IMR-90 (cell line): ENCODE data around the gene GPR35. TPM values are rescaled to one million over a fixed set of nuclear protein-coding genes. Genes with fewer than 3 reads are reported as not detected.

Source experiments
- ATAC-seq: fragments of 200-7000 bp; cut with Tn5 transposase; 2 replicates; pipeline ENCODE4 v1.9.1; 2020; ENCODE audit warnings: low read depth, mild to moderate bottlenecking, moderate library complexity
- BruUV-seq: library from RNA; stranded (reverse); fragments of 400-500 nt; replicated peaks from 2 replicates; lab custom pipeline; 2021; lab: Mats Ljungman, UMichigan
- CTCF ChIA-PET: fragments of 300-600 bp; formaldehyde crosslinking; extraction: SDS; loops from one replicate; lab custom pipeline; 2021; ENCODE audit warnings: antibody characterized with exemption; lab: Yijun Ruan, JAX
- POLR2A ChIA-PET: fragments of 300-600 bp; sonication (Branson Sonifier 250); formaldehyde crosslinking; loops from one replicate; lab custom pipeline; 2022; ENCODE audit warnings: antibody characterized with exemption; ENCODE audit not compliant: unreplicated experiment; lab: Charles Lee
- DNase-seq: peaks from one replicate; pipeline ENCODE4 v3.0.0; 2013
- H2AFZ ChIP-seq: replicated peaks from 2 replicates; pipeline ENCODE3; 2013; ENCODE audit warnings: low read length, mild to moderate bottlenecking; ENCODE audit not compliant: poor library complexity
- H2AK5ac ChIP-seq: 2 replicates; pipeline ENCODE4 v1.6.1; 2013; ENCODE audit warnings: low read depth, low read length, inconsistent platforms
- H2AK9ac ChIP-seq: replicated peaks from 2 replicates; pipeline ENCODE3; 2013; ENCODE audit warnings: mild to moderate bottlenecking, low read depth, low read length, moderate library complexity; ENCODE audit not compliant: poor library complexity
- H2BK120ac ChIP-seq: 2 replicates; pipeline ENCODE4 v1.6.1; 2013; ENCODE audit warnings: low read depth, low read length, inconsistent platforms
- H2BK15ac ChIP-seq: 3 replicates; pipeline ENCODE4 v1.6.1; 2013; ENCODE audit warnings: low read depth, low read length, inconsistent platforms
- H2BK20ac ChIP-seq: 2 replicates; pipeline ENCODE4 v1.6.1; 2013; ENCODE audit warnings: low read depth, mild to moderate bottlenecking, inconsistent platforms, low read length, moderate library complexity
- H2BK5ac ChIP-seq: 2 replicates; pipeline ENCODE4 v1.6.1; 2013; ENCODE audit warnings: mild to moderate bottlenecking, low read depth, low read length, inconsistent platforms; ENCODE audit not compliant: poor library complexity, severe bottlenecking
- H3K14ac ChIP-seq: replicated peaks from 2 replicates; pipeline ENCODE4 v1.6.1; 2013; ENCODE audit warnings: low read depth, low read length, inconsistent platforms
- H3K18ac ChIP-seq: 2 replicates; pipeline ENCODE4 v1.6.1; 2013; ENCODE audit warnings: low read depth, low read length, control low read depth
- H3K23ac ChIP-seq: 2 replicates; pipeline ENCODE4 v1.6.1; 2013; ENCODE audit warnings: low read depth, low read length, inconsistent platforms
- H3K27ac ChIP-seq: 2 replicates; pipeline ENCODE4 v1.5.1; 2013; ENCODE audit warnings: mild to moderate bottlenecking, control low read depth, low read length; ENCODE audit not compliant: insufficient read depth
- H3K27me3 ChIP-seq: 2 replicates; pipeline ENCODE4 v1.6.1; 2013; ENCODE audit warnings: low read length; ENCODE audit not compliant: control insufficient read depth, insufficient read depth
- H3K36me3 ChIP-seq: 2 replicates; pipeline ENCODE4 v1.6.1; 2013; ENCODE audit warnings: low read length, mixed read lengths; ENCODE audit not compliant: control insufficient read depth, insufficient read depth
- H3K4ac ChIP-seq: 2 replicates; pipeline ENCODE4 v1.6.1; 2013; ENCODE audit warnings: low read depth, low read length, inconsistent platforms
- H3K4me1 ChIP-seq: 2 replicates; pipeline ENCODE4 v1.6.1; 2013; ENCODE audit warnings: low read length, mixed read lengths; ENCODE audit not compliant: control insufficient read depth, insufficient read depth
- H3K4me2 ChIP-seq: 2 replicates; pipeline ENCODE4 v1.6.1; 2013; ENCODE audit warnings: low read depth, mild to moderate bottlenecking, control low read depth, low read length, moderate library complexity
- H3K4me3 ChIP-seq: 2 replicates; pipeline ENCODE4 v1.5.1; 2013; ENCODE audit warnings: low read depth, mild to moderate bottlenecking, control low read depth, low read length, moderate library complexity; ENCODE audit not compliant: insufficient read depth
- H3K56ac ChIP-seq: 2 replicates; pipeline ENCODE4 v1.6.1; 2013; ENCODE audit warnings: low read length, inconsistent platforms; ENCODE audit not compliant: insufficient read depth; ENCODE audit errors: extremely low read depth
- H3K79me1 ChIP-seq, 2 experiments: 2 replicates each; pipeline ENCODE4 v1.6.1; 2013; ENCODE audit warnings: low read length in 2 of 2, inconsistent platforms in 1 of 2, low read depth in 1 of 2
- H3K9ac ChIP-seq: 2 replicates; pipeline ENCODE4 v1.6.1; 2013; ENCODE audit warnings: low read depth, low read length, control low read depth
- H3K9me1 ChIP-seq: 2 replicates; pipeline ENCODE4 v1.6.1; 2013; ENCODE audit warnings: low read length, inconsistent platforms; ENCODE audit not compliant: insufficient read depth
- H3K9me3 ChIP-seq: 2 replicates; pipeline ENCODE4 v1.6.1; 2013; ENCODE audit warnings: low read length; ENCODE audit not compliant: control insufficient read depth, insufficient read depth
- H4K20me1 ChIP-seq: 2 replicates; pipeline ENCODE4 v1.6.1; 2013; ENCODE audit warnings: low read length, inconsistent platforms; ENCODE audit not compliant: insufficient read depth
- H4K5ac ChIP-seq: 2 replicates; pipeline ENCODE4 v1.6.1; 2013; ENCODE audit warnings: mild to moderate bottlenecking, low read depth, low read length, control low read depth
- H4K8ac ChIP-seq, 2 experiments: 2 replicates each; pipeline ENCODE4 v1.6.1; 2013; ENCODE audit warnings: low read depth in 2 of 2, low read length in 2 of 2, control low read depth in 1 of 2, inconsistent platforms in 1 of 2
- H4K91ac ChIP-seq: 2 replicates; pipeline ENCODE4 v1.6.1; 2013; ENCODE audit warnings: low read depth, low read length, inconsistent platforms; ENCODE audit not compliant: insufficient read depth
- BHLHE40 ChIP-seq: fragments of 150-350 bp; IDR thresholded peaks from 2 replicates; pipeline ENCODE4 v1.6.1; 2016; ENCODE audit warnings: mild to moderate bottlenecking, low read depth, low read length
- CEBPB ChIP-seq: IDR thresholded peaks from 2 replicates; pipeline ENCODE4 v1.6.1; 2012; ENCODE audit warnings: low read depth, low read length, improper control_type of control experiment
- MAFK ChIP-seq: IDR thresholded peaks from 2 replicates; pipeline ENCODE4 v1.6.1; 2012; ENCODE audit warnings: low read depth, low read length, improper control_type of control experiment
- MXI1 ChIP-seq: IDR thresholded peaks from 2 replicates; pipeline ENCODE4 v1.6.1; 2012; ENCODE audit warnings: low read depth, mild to moderate bottlenecking, low read length, moderate library complexity, borderline replicate concordance
- NFE2L2 ChIP-seq: fragments of 150-350 bp; IDR thresholded peaks from 2 replicates; pipeline ENCODE4 v1.6.1; 2016; ENCODE audit warnings: low read depth, mild to moderate bottlenecking, low read length
- POLR2A ChIP-seq: IDR thresholded peaks from 2 replicates; pipeline ENCODE4 v1.6.1; 2012; ENCODE audit warnings: mild to moderate bottlenecking, low read depth, low read length
- RAD21 ChIP-seq: IDR thresholded peaks from 2 replicates; pipeline ENCODE4 v1.6.1; 2012; ENCODE audit warnings: low read length, improper control_type of control experiment
- RCOR1 ChIP-seq: IDR thresholded peaks from 2 replicates; pipeline ENCODE4 v1.6.1; 2012; ENCODE audit warnings: mild to moderate bottlenecking, low read length, improper control_type of control experiment; ENCODE audit not compliant: insufficient replicate concordance
- RFX5 ChIP-seq: IDR thresholded peaks from 2 replicates; pipeline ENCODE4 v1.8.0; 2012; ENCODE audit warnings: low read depth, mild to moderate bottlenecking, low read length, moderate library complexity
- SMC3 ChIP-seq: fragments of 150-350 bp; IDR thresholded peaks from 2 replicates; pipeline ENCODE4 v1.6.1; 2016; ENCODE audit warnings: low read depth, mild to moderate bottlenecking, antibody characterized with exemption, low read length, moderate library complexity
- WGBS, 2 experiments: methylation state at CpG; one replicate each; pipeline versions ENCODE4 v1.1.5 to v1.1.7; 2013; ENCODE audit warnings: missing lambda C conversion rate in 2 of 2; ENCODE audit not compliant: insufficient read length in 1 of 2; ENCODE audit errors: extremely low coverage in 2 of 2; 5-methylcytosine and 5-hydroxymethylcytosine counted together
- dilution Hi-C: fragments of 300-500 bp; cut with HindIII; formaldehyde crosslinking; loops from one replicate; pipeline ENCODE4 v1.14.3; 2018; ENCODE audit warnings: low sequenced_read_pairs; ENCODE audit not compliant: unreplicated experiment
- in situ Hi-C: fragments of 300-500 bp; cut with MboI; formaldehyde crosslinking; loops from 3 replicates; pipeline ENCODE4 v1.14.3; 2019; ENCODE audit warnings: low sequenced_read_pairs, inconsistent platforms, mixed read lengths
- intact Hi-C: fragments of 100-400 bp; cut with micrococcal nuclease; formaldehyde crosslinking; loops from 2 replicates; pipeline ENCODE4 v1.10.0; 2022
- polyA plus RNA-seq, 3 experiments: library from polyadenylated mRNA; depleted of rRNA; stranded (reverse); fragments of >200 nt; gene quantifications; 2 replicates each; pipeline ENCODE4 v1.2.3, GENCODE V29; 2012; ENCODE audit warnings: low replicate concordance in 1 of 3
- total RNA-seq: library from RNA; depleted of rRNA; stranded (reverse); fragments of >200 nt; gene quantifications from 2 replicates; pipeline ENCODE4 v1.2.3, GENCODE V29; 2012
- TF ChIP-seq, protein P1 (sequence below): fragments of 150-350 bp; IDR thresholded peaks from 2 replicates; pipeline ENCODE4 v1.6.1; 2016; ENCODE audit warnings: low read depth, mild to moderate bottlenecking, low read length, moderate library complexity, borderline replicate concordance
- TF ChIP-seq, protein P2 (sequence below): fragments of 150-350 bp; IDR thresholded peaks from 2 replicates; pipeline ENCODE4 v1.6.1; 2017; ENCODE audit warnings: mild to moderate bottlenecking, antibody characterized with exemption, low read length, low read depth
- TF ChIP-seq, protein P3 (sequence below): conservative IDR thresholded peaks from 2 replicates; pipeline ENCODE4 v1.5.1; 2012; ENCODE audit warnings: mild to moderate bottlenecking, low read depth, low read length, improper control_type of control experiment

The GPR35 gene
- total and polyA plus RNA-seq, 2 of the 4 experiments (the other 2 are of a cell fraction), result 0.31 TPM; not detected in 1

DNA sequence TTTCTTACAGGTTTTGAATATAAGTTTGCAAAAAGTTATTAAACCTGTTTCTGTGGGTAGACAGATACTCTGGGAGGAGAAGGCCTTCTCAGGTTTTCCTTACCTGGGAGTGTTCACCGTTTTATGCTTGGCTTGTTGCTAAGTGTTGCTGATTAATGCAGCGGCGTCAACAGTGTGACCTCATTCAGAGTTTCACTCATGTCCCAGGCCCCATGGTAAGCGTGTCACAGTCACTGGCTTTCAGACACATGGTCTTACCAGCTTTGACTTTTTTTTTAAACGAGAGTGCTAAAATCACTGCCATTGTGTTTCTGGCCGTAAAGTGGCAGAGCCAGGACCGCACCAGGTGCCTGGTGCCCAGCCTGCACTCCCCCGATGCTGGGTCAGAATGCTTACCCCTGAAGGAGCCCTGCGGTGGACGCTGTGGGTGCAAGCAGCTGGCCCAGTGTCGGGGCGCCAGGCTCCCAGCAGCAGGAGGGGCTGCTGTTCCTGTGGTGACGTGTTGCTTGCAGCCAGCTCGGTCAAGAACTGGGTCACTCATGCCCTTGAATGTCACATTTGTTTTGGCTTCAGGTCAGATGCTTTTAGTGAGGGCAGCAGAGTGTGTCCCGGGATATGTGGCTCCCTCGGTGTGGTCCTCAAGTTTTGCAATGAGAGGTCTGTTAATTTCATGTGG, 35.3 kb upstream of the GPR35 start:
- BruUV-seq, result no TSS peak
- Histone ChIP-seq H2AK5ac (no peak overlapping the region), H2AK9ac (no peak overlapping the region), H4K91ac (no peak overlapping the region), H3K4me1 (peaks cover 12% of the 10 kb centered on the region), H2AFZ (no peak overlapping the region), H3K27me3 (no peaks in the 10 kb centered on the region), H3K18ac (no peak overlapping the region), H4K20me1 (peaks cover 10% of the 10 kb centered on the region), H3K14ac (no peak overlapping the region), H3K4ac (no peak overlapping the region), H3K27ac (no peak overlapping the region), H3K36me3 (peaks cover 23% of the 10 kb centered on the region), H3K79me1 (peaks cover 18 to 58% of the 10 kb centered on the region in 2 experiments), H3K4me2 (no peak overlapping the region), H3K4me3 (no peak overlapping the region), H2BK5ac (no peak overlapping the region), H3K9ac (no peak overlapping the region), H3K9me3 (no peaks in the 10 kb centered on the region), H3K9me1 (peaks cover 13% of the 10 kb centered on the region; the same call in 1 of the 2 replicates), H4K5ac (no peak overlapping the region), H2BK15ac (no peak overlapping the region), H4K8ac (no peak overlapping the region), H3K56ac (no peak overlapping the region), H2BK20ac (no peak overlapping the region), H2BK120ac (no peak overlapping the region), H3K23ac (no peak overlapping the region)
- intact Hi-C loops (no loop called here), dilution Hi-C loops (no loop called here), in situ Hi-C loops (no loop called here)
- TF ChIP-seq, protein P1, sequence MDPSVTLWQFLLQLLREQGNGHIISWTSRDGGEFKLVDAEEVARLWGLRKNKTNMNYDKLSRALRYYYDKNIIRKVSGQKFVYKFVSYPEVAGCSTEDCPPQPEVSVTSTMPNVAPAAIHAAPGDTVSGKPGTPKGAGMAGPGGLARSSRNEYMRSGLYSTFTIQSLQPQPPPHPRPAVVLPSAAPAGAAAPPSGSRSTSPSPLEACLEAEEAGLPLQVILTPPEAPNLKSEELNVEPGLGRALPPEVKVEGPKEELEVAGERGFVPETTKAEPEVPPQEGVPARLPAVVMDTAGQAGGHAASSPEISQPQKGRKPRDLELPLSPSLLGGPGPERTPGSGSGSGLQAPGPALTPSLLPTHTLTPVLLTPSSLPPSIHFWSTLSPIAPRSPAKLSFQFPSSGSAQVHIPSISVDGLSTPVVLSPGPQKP, result no peak
- TF ChIP-seq BHLHE40, result no peak
- TF ChIP-seq, protein P2, sequence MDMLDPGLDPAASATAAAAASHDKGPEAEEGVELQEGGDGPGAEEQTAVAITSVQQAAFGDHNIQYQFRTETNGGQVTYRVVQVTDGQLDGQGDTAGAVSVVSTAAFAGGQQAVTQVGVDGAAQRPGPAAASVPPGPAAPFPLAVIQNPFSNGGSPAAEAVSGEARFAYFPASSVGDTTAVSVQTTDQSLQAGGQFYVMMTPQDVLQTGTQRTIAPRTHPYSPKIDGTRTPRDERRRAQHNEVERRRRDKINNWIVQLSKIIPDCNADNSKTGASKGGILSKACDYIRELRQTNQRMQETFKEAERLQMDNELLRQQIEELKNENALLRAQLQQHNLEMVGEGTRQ, result no peak
- no peak for TF ChIP-seq MAFK
- no peak for TF ChIP-seq RAD21
- no peak for TF ChIP-seq MXI1
- TF ChIP-seq SMC3, result no peak
- TF ChIP-seq, protein P3, sequence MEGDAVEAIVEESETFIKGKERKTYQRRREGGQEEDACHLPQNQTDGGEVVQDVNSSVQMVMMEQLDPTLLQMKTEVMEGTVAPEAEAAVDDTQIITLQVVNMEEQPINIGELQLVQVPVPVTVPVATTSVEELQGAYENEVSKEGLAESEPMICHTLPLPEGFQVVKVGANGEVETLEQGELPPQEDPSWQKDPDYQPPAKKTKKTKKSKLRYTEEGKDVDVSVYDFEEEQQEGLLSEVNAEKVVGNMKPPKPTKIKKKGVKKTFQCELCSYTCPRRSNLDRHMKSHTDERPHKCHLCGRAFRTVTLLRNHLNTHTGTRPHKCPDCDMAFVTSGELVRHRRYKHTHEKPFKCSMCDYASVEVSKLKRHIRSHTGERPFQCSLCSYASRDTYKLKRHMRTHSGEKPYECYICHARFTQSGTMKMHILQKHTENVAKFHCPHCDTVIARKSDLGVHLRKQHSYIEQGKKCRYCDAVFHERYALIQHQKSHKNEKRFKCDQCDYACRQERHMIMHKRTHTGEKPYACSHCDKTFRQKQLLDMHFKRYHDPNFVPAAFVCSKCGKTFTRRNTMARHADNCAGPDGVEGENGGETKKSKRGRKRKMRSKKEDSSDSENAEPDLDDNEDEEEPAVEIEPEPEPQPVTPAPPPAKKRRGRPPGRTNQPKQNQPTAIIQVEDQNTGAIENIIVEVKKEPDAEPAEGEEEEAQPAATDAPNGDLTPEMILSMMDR, result no peak
- TF ChIP-seq POLR2A, result no peak
- TF ChIP-seq RCOR1, result no peak
- TF ChIP-seq NFE2L2, result no peak
- TF ChIP-seq RFX5, result no peak
- TF ChIP-seq CEBPB, result no peak
- ATAC-seq (no peak), DNase-seq (no peak)
- CTCF ChIA-PET, result no interaction called here
- POLR2A ChIA-PET, result interaction anchor here (0.6 kb wide), 1 partner anchor 61 kb away, joined by 3 read pairs; no protein-coding TSS in a partner anchor
- 90% methylated on average over 9 of the region's 16 CpGs; no CpG with 5 or more reads in 1 of the 2 experiments for WGBS, 2 experiments
